ENCODE results near the gene STAT3. TPM values are rescaled to one million over a fixed set of nuclear protein-coding genes. Genes with fewer than 3 reads are reported as not detected.

The STAT3 gene
- total RNA-seq, 4 donors from 2014 or later = 178 to 219 (median 191) TPM

DNA sequence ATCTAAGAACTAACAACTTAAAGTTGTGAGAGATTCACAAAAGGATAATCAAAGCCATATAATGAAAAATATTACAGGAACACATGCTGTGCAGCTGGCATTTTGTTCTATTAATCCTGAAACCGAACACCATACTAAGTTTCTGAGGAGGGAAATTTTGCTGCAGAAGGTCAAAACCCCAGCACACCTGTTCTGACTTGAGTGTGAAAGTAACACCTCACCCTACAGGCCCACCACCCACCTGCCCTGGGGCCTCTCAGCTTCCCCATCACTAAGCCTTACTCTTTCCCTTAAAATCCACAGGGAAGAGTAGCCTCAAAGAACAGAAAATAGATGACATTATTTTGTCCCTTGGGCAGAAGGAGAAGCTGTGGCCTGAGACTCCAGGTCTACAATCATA lies 55.2 kb downstream of the STAT3 start:
- Histone ChIP-seq H3K9me3 (no peaks in the 10 kb centered on the region), H3K27me3 (no peaks in the 10 kb centered on the region), H3K4me3 (no peak overlapping the region), H3K36me3 (peaks cover 0 to 97% (median 0%) of the 10 kb centered on the region in 3 donors), H3K4me1 (peaks cover 0 to 15% (median 0%) of the 10 kb centered on the region in 4 donors), H3K27ac (no peak overlapping the region)
- no peak for DNase-seq
- TF ChIP-seq POLR2A (IDR thresholded peaks at IDR 0.05) = no peak

DNA sequence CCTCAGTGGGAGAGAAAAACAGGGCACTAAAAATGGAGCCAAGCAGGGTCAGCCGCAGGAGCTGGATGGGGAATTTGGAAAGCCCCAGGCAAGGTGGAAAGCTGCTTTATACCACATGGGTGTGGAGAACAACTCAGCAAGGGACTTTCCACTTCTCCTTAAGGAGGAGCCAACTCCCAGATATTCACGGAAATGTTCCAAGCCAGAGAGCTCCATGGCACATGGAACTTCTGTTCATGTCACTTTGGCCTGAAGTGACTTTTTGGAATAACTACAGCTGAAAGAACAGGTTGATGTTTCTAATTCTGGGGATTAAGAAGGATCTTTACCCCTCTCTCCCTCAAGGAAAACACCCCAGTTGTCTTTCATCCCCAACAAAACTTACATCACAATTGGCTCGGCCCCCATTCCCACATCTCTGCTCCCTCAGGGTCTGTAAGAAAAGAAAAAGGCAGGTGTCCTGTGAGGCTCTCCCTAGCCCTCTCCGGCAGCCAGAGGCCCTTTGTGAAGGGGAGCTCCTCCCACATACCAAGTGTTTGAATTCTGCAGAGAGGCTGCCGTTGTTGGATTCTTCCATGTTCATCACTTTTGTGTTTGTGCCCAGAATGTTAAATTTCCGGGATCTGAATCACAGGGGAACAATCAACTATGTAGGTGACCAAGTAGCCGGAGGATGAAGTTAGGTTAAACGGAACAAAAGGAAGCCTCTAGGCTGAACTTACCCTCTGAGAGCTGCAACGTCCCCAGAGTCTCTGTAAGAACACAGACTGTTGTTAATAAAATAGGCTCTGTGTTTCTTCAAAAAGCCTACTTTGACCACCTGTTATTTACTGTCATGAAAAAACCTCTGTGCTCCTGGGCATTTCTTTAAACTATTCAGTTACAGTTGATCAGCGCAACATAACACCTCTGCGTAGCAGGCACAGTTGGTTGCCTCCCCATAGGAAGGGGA lies 58.9 kb downstream of the STAT3 start:
- TF ChIP-seq, protein P1, sequence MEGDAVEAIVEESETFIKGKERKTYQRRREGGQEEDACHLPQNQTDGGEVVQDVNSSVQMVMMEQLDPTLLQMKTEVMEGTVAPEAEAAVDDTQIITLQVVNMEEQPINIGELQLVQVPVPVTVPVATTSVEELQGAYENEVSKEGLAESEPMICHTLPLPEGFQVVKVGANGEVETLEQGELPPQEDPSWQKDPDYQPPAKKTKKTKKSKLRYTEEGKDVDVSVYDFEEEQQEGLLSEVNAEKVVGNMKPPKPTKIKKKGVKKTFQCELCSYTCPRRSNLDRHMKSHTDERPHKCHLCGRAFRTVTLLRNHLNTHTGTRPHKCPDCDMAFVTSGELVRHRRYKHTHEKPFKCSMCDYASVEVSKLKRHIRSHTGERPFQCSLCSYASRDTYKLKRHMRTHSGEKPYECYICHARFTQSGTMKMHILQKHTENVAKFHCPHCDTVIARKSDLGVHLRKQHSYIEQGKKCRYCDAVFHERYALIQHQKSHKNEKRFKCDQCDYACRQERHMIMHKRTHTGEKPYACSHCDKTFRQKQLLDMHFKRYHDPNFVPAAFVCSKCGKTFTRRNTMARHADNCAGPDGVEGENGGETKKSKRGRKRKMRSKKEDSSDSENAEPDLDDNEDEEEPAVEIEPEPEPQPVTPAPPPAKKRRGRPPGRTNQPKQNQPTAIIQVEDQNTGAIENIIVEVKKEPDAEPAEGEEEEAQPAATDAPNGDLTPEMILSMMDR (IDR thresholded peaks at IDR 0.05) = no peak
- no peak for TF ChIP-seq POLR2A (IDR thresholded peaks at IDR 0.05)
- H3K27me3 ChIP-seq = no peaks in the 10 kb centered on the region
- H3K9me3 ChIP-seq = no peaks in the 10 kb centered on the region
- DNase-seq = no peak
- H3K4me3 ChIP-seq = no peak overlapping the region
- H3K36me3 ChIP-seq = peaks cover 0 to 100% (median 0%) of the 10 kb centered on the region in 3 donors
- peak overlapping the region in 2 of 4 donors; percentile 5 to 12 for H3K27ac ChIP-seq
- peaks cover 0 to 15% (median 0%) of the 10 kb centered on the region in 4 donors for H3K4me1 ChIP-seq

DNA sequence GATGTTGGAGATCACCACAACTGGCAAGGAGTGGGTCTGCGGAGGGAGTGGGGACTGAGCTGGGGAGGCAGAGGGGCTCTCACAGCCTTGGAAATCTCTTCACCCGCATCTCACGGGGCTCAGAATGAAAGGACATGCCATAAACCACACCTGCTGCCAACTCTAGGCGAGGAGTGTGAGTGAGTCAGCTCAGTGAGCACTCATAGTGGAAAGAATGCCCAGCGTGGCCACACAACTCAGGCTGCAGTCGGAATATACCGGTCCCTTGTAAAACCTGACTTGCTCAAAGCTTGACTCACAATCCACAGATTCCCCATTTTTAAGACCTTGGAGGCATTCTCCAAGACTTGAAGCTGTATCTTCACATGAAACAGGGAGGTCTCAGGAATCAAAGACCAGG lies 63.2 kb downstream of the STAT3 start:
- no peak for DNase-seq
- TF ChIP-seq POLR2A (IDR thresholded peaks at IDR 0.05) = no peak
- TF ChIP-seq, protein P1 (IDR thresholded peaks at IDR 0.05) = no peak
- H3K9me3 ChIP-seq = no peaks in the 10 kb centered on the region
- no peaks in the 10 kb centered on the region for H3K27me3 ChIP-seq
- peaks cover 0 to 99% (median 5%) of the 10 kb centered on the region in 3 donors for H3K36me3 ChIP-seq
- peak overlapping the region in 1 of 4 donors; percentile 24 for H3K27ac ChIP-seq
- H3K4me1 ChIP-seq = peaks cover 0 to 22% (median under 1%) of the 10 kb centered on the region in 4 donors
- H3K4me3 ChIP-seq = no peak overlapping the region

DNA sequence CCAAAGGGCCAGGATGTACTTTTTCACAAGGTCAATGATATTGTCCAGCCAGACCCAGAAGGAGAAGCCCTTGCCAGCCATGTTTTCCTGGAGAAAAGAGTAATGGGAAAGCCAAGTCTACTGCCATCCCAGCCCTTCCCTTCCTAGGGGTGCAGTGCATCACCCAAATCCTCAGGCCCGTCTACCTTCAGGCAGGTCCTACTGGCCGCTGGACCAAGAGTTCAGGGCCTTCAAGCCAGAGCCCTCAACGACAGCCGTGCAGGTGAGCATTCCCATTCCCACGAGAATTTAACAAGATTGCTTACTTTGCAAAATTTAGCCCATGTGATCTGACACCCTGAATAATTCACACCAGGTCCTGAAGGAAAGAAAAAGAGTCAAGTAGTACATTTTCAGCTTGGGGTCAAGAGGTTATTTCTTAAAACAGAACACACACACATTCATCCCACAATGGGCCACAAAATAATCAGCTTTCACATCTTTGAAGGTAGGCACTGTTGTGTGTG lies 64.9 kb downstream of the STAT3 start:
- TF ChIP-seq, protein P1 (IDR thresholded peaks at IDR 0.05) = no peak
- TF ChIP-seq POLR2A (IDR thresholded peaks at IDR 0.05) = no peak
- H3K27me3 ChIP-seq = no peaks in the 10 kb centered on the region
- no peak overlapping the region for H3K4me3 ChIP-seq
- peak overlapping the region in 1 of 4 donors; percentile 27 for H3K27ac ChIP-seq
- H3K9me3 ChIP-seq = no peaks in the 10 kb centered on the region
- DNase-seq = no peak
- peaks cover 0 to 7% (median 3%) of the 10 kb centered on the region in 4 donors for H3K4me1 ChIP-seq
- peaks cover 0 to 99% (median 5%) of the 10 kb centered on the region in 3 donors for H3K36me3 ChIP-seq

DNA sequence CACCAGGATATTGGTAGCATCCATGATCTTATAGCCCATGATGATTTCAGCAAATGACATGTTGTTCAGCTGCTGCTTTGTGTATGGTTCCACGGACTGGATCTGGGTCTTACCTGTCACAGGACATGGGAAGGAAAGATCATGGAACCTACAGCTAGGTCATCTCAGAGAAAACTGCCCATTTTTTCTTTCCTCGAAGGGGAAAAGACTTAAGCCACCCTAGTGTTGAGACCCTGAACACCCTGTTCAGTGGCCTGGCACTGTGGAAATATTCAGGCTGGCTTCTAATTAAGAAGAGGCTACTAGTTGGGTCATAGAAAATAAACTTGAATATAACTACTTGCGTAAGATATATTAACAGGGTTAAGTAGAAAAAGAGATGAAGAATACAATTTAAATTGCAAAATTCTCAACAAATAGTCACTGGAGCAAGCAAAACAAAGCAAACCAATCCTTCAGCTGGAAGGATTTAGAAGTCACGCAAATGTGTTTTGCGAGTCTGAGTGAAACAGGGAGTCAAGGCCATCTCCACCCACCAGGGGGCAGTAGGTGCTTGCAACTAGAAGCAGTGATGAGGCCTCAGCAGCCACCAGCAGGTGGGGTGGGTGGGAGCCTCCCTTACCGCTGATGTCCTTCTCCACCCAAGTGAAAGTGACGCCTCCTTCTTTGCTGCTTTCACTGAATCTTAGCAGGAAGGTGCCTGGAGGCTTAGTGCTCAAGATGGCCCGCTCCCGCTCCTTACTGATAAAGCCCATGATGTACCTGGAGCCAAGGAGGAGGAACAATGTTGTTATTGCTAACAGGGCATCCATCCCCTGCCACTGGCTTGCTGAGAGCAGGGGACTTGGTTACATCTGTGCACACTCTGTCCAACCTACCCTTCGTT lies 65.6 kb downstream of the STAT3 start:
- Histone ChIP-seq H3K27ac (peak overlapping the region in 1 of 4 donors; percentile 27), H3K36me3 (peaks cover 0 to 99% (median 5%) of the 10 kb centered on the region in 3 donors)

More for the DNA sequence above, 65.6 kb downstream of the STAT3 start:
- no peak for TF ChIP-seq POLR2A (IDR thresholded peaks at IDR 0.05)
- TF ChIP-seq, protein P1 (IDR thresholded peaks at IDR 0.05) = peak; percentile 97 to 100 (median 100)
- H3K27me3 ChIP-seq = no peaks in the 10 kb centered on the region
- H3K4me1 ChIP-seq = peaks cover 0 to 7% (median 3%) of the 10 kb centered on the region in 4 donors
- no peak overlapping the region for H3K4me3 ChIP-seq
- DNase-seq = peak; percentile 92 to 98 (median 98)
- H3K9me3 ChIP-seq = no peaks in the 10 kb centered on the region
